GM18861 (cell line): ENCODE data around the gene ERH.

ENCODE experiments used
- ATAC-seq: cut with Tn5 transposase; IDR thresholded peaks from one replicate; pipeline ENCODE4 v1.9.1; 2021; ENCODE audit not compliant: unreplicated experiment

The ERH gene

DNA sequence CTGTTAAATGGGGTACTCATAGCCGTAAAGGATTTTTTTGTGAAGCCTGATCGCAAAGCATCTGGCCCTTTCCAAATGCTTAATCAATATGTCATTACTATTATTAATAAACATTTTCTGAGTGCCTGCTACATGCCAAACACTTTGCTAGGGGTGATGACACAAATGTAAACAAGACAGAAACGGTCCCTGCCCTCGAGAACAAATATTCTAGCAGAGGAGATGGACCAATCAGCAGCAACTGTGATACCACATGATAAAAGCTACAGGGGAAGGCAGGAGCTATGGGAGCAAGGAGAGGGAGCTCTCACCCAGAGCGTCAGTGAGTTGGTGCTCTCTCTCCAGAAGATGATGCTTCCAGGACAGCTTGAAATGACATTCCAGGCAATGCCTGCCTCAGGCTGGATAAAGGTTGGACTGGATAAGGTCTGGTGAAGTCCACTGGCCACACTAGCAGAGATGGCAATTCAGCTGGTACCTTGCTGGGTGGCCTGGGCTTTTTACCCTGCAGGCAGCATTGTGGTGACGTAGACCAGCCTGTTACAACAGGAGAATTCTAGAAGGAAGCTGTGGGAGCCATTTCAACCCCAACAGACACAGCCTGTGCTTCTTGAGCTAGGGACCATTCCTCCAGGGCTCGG is 41.1 kb downstream of the ERH start:
- no peak for ATAC-seq

DNA sequence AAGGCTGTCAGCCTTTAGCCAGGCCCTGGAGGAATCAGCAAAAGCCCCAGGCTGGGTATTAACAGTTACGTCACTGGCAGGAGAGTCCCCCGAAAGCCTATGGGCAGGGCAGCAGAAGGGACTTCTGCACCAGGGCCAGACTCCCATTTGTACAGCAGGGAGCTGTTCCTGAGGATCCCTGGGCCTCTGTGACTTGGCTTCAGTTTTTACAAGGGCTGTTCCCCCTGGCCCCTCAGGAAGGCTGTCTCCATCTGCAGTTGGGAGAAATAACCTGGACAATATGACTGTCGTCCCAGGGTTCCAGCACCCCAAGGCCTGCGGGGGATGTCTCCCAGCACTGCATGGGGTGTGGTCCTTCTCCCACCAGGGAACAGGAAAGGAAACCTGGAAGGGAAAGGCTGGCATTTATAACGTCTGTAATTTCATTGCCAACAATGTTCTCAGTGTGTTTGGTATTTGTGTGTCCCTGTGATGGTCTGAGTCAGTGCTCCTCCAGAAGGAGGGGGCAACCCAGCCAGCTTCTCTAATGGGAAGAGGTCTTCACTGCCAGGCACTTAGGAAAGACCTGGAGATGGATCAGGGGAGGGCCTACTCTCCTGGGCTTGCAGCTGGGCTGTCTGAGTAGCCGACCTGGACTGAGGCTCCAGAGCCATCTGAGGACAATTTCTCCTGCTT is 42.4 kb downstream of the ERH start:
- no peak for ATAC-seq

DNA sequence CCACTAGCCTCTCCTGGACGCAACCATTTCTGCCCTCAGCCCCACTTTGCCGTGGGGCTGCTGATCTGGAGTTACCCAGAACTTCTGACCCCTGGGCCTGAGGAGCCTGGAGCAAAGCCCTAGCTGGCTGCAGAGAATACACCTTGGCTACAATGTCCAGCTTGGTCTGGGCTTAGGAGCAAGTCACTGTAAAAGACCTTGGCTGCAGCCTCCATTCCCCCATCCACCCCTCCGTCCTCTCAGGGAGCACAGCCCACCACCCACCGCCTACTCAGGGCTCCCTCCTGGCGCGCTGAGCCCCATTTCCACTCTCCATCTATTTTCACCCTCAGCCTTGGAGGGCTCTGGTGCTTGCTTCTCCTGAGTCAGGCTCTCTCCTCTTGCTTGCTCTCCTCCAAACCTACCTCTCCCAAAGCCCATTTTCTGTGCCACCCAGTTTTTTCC is 42.9 kb downstream of the ERH start:
- ATAC-seq = no peak

GRCh38 chr14:69354383-69355153 is 43.5 kb downstream of the ERH start:
- ATAC-seq = peak; percentile 66

DNA sequence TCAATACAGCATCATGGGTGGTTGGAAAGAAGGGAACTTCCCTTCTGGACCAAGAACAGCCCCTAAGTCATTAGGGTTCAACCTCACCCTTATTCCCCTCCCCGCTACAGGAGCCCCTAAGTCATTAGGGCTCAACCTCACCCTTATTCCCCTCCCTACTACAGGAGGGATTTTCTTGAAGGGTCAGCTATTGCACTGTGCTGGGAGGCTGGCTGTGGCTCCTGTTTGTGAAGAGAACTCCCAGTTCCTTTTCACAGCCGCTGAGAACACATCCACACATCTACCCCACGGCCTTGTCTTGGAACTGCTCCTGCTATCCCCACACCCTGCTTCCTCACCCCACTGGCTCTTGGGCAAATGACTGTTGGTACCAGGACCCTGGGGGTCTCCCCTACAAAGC is 44.9 kb downstream of the ERH start:
- ATAC-seq = no peak

GRCh38 chr14:69351911-69352310 is 46.2 kb downstream of the ERH start:
- ATAC-seq = no peak

- no peak for ATAC-seq
These were observed 46.7 kb downstream of the ERH start for GRCh38 chr14:69351385-69351784.

DNA sequence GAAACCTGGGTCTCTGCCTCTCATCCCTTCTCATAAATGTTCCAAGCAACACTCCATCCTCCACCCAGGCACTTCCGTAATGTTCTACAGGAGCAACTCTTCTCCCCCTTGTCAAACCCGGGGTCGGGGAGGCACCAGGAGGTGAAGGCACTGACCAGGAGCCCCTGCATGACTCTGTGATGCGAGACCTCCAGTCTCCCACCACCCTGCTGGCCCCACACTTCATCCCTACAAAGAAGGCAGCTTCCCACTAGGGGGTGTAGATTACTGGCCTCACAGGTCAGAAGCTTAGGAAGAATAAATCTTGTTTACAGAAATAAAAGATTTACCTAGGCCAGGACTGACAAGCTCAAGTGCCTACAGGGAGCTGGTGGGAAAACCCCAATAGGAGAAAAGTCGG is 47.2 kb downstream of the ERH start:
- no peak for ATAC-seq

DNA sequence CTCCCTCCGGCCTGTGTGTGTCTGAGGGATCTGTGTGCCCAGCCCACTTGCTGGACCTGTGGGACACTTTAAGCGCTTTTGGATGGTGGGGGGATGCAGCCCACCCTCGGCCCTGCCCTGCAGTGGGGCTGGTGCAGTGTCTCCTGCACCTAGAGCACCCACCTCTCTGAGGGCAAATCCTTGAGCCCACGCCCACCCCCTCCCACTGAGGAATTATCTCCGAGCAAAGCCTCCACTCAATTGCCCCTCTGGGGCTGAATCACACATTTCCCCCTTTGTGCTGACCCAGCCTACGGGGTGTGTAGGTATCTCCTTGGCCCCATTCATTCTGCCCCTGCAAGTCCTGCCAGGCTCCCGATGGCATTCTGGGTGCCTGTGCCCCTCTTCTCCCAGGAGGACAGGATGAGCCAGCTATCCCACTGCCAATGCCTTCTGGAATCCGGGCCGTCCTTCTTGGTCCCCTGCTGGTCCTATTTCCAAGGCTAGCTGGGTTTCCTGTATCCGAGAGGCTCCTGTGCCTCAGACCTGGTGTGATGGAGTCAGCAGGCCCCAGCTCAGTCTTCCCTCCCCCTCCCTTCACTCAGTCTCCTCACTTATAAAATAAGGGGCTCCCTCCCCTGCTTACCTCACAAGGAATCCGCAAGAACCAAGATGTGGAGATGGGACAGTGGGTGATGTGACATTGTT is 48.9 kb downstream of the ERH start:
- ATAC-seq = no peak

DNA sequence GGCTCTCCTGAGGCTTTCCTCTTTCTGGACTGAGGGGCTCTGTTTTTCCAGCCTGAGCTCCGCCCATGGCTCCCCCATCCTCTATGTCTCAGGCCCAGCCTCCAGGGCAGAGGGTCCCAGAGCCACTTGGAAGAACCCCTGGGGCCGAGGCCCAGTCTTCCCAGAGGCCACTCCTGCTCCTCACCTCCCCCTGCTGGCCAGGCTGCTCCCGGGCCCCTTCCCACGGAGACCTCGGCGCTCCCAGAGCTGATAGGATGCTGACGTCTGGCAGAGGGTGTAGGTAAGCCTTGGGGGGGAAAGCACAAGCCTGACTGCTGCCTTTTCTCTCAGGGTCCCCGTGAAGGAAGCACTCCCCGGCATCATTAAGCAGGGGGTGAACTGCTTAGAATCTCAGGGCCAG is 51.4 kb downstream of the ERH start:
- no peak for ATAC-seq

- ATAC-seq = no peak
These were observed 52.7 kb downstream of the ERH start for GRCh38 chr14:69345402-69345801.

GRCh38 chr14:69344171-69344570 is 53.9 kb downstream of the ERH start:
- no peak for ATAC-seq

DNA sequence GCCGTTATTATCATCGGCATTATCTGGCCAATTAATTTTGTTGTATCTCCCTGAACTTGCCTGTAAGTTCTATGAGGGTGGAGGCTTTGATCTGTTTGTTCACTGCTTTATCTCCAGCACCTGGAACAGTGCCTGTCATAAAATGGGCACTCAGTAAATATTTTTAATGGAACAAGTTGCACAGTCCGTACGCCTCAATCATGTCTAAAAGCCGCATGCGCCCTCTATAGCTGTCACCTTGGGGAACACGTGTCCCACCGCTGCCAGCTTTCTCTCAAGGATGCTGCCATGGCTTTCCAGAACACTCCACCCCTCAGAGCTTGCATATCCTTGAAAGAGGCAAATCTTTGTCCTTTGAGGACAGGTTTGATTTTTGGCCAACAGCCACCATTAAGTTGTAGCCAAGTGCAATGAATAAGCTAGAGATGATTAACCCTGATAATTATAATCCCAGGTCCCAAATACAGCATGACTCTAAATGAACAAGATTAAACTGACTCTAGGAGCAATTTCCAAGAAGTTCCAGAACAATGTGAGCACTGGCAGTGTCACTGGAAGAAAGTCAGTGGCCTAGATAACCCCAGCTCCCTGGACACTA is 55.1 kb downstream of the ERH start:
- ATAC-seq = no peak

DNA sequence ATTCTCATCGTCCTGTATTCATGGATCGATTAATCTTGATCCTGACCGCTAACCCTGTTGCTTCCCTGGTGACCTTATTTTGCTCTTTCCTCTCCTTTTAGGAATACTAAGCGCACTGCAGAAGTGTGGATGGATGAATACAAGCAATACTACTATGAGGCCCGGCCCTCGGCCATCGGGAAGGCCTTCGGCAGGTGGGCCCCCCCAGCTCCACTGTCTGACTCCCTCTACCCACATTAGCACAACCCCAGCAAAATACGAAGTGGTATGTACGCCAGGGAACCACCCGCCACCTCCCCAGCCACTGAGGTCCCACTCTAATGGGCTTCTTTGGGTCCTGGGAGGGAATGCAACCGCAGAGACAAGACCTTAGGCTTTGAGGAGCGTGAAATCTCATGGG is 58.7 kb downstream of the ERH start:
- ATAC-seq = no peak

DNA sequence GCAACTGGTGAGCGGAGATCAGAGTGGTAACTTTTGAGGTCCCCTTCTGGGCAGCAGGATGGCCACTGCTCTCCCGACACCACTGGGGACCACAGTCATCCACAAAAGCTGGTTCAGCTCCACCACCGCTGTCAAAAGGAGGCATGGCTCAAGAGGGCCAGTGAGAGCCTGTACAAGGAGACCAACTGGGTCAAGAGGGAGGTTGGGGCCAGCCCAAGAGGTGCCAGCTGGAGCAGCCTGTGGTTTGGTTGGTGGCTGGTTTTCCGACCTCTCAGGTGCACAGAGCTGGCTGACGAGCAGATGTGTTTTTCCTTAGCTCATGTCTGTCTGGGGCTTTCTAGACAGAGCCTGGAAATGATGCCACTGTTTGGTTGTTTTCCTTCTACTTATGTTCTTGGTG is 60.1 kb downstream of the ERH start:
- no peak for ATAC-seq

DNA sequence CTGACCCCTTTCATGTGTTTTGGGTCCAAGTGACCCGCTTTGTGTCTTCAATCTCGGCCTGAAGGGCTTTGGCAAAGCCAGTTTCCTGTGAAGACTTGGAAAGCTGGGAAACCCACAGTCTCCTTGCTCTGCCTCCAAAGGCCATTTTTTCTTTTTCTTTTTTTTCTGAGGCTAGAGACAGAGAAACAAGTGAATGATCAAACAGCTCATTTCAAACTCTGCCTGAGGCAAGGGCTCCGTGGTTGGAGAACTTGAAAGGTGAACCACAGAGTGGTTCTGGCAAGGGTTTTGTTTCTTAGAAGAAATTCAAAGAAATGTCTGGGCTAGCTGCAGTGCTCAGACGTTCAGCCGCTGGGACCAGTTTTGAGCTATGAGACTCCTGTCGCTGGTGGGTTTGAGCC is 62.7 kb downstream of the ERH start:
- no peak for ATAC-seq

GRCh38 chr14:69334576-69334975 is 63.5 kb downstream of the ERH start:
- no peak for ATAC-seq

DNA sequence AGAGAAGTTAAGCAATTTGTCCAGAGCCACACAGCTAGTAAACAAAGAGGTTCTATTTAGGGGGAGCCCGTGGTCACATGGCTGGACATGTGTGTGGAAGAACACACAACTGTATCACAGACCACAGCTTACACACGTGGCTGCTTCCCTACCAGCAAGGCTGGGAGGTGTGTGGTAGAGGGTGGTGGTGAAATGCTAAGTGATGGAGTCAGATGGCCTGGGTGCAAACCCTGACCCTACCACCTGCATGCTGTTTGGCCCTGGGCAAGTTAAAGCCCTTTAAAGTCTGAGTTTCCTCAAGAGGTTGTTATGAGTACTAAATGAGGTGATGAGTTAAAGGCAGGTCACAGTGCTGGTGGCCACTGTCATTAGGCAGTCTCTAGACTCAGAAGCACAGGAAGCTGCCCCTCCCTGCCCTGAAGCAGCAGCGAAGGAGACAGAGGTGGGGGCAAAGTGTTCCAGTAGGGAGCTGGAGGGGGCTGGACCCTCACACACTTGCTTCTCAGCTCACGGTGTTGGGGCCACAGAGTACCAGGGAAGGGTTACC is 64.2 kb downstream of the ERH start:
- ATAC-seq = no peak

DNA sequence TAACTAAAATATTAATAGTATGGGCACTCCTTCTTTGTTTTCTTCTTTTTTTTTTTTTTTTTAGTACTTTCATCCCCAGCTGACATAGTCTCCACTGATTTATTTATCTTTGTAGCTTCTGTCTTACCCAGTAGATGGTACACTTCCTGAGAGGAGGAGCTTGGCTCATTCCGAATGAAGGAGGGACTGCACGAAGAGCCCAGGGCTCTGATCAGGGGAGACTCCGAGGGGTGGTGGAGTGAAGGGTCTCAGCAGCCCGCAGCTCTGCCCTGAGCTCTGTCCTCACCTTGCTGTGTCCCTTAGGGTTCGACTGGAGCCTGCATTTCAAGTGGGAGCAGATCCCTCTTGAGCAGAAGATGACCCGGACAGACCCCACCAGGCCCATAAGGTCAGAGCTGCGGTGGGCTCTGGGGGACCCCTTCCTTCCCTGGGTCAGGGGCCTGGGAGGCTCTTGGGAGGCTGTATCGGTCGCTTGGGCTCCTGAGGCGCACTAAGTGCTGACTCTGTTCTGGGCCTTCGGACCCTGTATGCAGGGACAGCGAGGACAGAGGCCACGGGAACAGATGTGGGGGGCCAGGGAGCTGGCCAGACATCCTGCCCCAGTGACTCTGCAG is 65.2 kb downstream of the ERH start:
- no peak for ATAC-seq

GRCh38 chr14:69331206-69331605 is 66.9 kb downstream of the ERH start:
- no peak for ATAC-seq
